Ascending aorta (tissue), 2 donors: ENCODE results near the gene CYGB. TPM values are rescaled to one million over a fixed set of nuclear protein-coding genes. Genes with fewer than 3 reads are reported as not detected.

Experiments
- DNase-seq, 2 donors: peaks; one replicate each; pipeline ENCODE4 v3.0.0-alpha.2; 2019; ENCODE audit warnings: low spot score in 2 of 2
- H3K27ac ChIP-seq, 2 donors: fragments of 200-600 bp; sonication (generic); one replicate each; pipeline ENCODE4 v1.5.1; 2016 to 2017; ENCODE audit warnings: mild to moderate bottlenecking in 1 of 2
- H3K27me3 ChIP-seq: fragments of 200-600 bp; sonication (generic); one replicate; pipeline ENCODE4 v1.5.1; 2017
- H3K36me3 ChIP-seq, 2 donors: fragments of 200-600 bp; sonication (generic); one replicate each; pipeline ENCODE4 v1.5.1; 2016
- H3K4me1 ChIP-seq, 2 donors: fragments of 200-600 bp; sonication (generic); one replicate each; pipeline ENCODE4 v1.5.1; 2016 to 2017; ENCODE audit warnings: mild to moderate bottlenecking in 1 of 2
- H3K4me3 ChIP-seq, 2 donors: fragments of 200-600 bp; sonication (generic); one replicate each; pipeline ENCODE4 v1.5.1; 2016 to 2017; ENCODE audit warnings: mild to moderate bottlenecking in 1 of 2
- H3K9me3 ChIP-seq, 2 donors: fragments of 200-600 bp; sonication (generic); one replicate each; pipeline ENCODE4 v1.5.1; 2016
- intact Hi-C: fragments of 100-400 bp; cut with DNase I; formaldehyde crosslinking; loops from one replicate; pipeline ENCODE4 v1.15.1; 2023
- total RNA-seq: library from RNA; depleted of rRNA; stranded (reverse); fragments of >200 nt; gene quantifications from one replicate; pipeline ENCODE4 v1.1.0, GENCODE V29; 2016
- TF ChIP-seq, protein P1 (sequence below), 3 experiments: fragments of 200-600 bp in 2 of 3; fragments of 450-650 bp in 1 of 3; sonication (generic) in 2 of 3; IDR thresholded peaks; one replicate each; pipeline ENCODE4 v1.5.1; 2016 to 2019; ENCODE audit warnings: antibody characterized with exemption in 3 of 3, mild to moderate bottlenecking in 1 of 3, moderate library complexity in 1 of 3

CYGB gene
- 60.7 TPM for total RNA-seq

DNA sequence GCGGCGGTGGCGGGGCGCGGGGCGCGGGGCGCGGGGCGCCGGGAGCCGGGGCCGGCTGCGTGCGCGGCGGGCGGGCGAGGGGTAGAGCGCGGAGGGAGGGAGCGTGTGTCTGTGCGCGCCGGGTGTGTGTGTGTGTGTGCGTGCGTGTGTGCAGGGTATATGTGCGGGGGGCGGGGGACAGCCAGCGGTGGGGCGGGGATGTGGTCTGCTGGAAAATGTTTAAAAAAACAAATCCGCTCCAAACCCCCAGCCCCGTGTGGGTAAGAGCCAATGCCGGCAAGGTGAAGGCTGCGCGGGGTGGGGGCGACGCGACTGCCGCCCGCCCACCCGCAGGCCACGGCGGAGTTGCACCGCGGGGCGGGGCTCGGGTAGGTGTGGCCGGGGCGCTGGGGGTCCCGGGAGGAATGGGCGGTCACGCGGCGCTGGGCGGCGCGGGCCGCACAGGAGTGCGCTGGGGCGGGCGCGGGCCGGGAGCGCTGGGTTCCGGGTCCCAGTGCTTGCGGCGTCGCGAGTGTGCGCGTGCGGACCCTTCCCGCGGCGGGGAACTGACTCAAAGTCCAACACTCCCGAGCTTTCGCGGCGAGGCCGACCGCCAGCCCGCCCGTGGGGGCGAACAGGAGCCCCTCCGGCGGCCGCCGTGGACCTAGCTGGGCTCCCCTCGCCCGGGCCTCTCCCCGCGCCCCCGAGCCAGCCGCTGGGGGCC lies at the start of gene CYGB:
CYGB (minus strand) TSS at position 132 of the 703 bp plus-strand sequence. CDS start 167 bp downstream, outside the sequence.
- Histone ChIP-seq H3K36me3 (no peaks in the 10 kb centered on the region), H3K27me3 (peaks cover 8% of the 10 kb centered on the region), H3K27ac (peak within 1 kb of the TSS in 1 of 2 donors; percentile 32), H3K9me3 (no peaks in the 10 kb centered on the region), H3K4me3 (peak within 1 kb of the TSS; percentile 44 to 62), H3K4me1 (peaks cover 14% of the 10 kb centered on the region in 2 donors)
- TF ChIP-seq, protein P1, sequence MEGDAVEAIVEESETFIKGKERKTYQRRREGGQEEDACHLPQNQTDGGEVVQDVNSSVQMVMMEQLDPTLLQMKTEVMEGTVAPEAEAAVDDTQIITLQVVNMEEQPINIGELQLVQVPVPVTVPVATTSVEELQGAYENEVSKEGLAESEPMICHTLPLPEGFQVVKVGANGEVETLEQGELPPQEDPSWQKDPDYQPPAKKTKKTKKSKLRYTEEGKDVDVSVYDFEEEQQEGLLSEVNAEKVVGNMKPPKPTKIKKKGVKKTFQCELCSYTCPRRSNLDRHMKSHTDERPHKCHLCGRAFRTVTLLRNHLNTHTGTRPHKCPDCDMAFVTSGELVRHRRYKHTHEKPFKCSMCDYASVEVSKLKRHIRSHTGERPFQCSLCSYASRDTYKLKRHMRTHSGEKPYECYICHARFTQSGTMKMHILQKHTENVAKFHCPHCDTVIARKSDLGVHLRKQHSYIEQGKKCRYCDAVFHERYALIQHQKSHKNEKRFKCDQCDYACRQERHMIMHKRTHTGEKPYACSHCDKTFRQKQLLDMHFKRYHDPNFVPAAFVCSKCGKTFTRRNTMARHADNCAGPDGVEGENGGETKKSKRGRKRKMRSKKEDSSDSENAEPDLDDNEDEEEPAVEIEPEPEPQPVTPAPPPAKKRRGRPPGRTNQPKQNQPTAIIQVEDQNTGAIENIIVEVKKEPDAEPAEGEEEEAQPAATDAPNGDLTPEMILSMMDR (IDR thresholded peaks at IDR 0.05): no peak
- no peak for DNase-seq
- intact Hi-C loops: no loop called here

DNA sequence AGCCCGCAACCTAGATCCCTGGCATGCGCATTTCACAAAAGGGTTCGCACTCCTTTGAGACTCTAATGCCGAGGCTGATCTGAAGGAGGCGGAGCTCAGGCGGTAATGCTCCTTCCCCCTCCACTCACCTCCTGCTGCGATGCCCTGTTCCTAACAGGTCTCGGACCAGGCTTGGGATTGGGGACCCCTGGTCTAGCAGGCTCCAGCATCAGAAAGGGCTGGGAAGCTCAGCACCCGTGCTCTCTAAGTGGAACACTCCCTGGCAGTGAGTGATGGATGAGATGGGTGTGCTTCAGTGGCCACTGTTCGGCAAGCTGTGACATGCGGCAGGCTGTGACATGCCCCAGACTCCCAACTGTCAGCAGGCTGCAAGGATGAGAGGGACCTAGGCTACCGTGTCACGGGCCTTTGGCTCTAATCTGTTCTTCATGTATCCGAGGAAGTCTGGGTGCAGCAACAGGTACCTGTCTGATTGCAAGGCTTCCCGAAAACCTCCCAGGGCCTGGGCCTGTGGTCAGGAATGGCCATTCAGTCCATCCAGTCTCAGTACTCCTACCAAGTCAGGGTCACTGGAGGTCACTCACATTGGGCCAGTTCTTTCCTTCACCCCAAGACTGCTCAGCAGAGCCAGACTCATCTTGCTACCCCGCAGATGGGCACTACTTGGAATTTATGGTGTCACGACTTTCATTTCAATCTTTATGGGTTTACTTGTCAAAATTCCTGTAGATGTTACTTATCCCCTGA lies 49.4 kb upstream of the CYGB start:
- no peaks in the 10 kb centered on the region for H3K36me3 ChIP-seq
- H3K27ac ChIP-seq: no peak overlapping the region
- DNase-seq: no peak
- H3K9me3 ChIP-seq: no peaks in the 10 kb centered on the region
- TF ChIP-seq, protein P1 (IDR thresholded peaks at IDR 0.05): no peak
- H3K4me3 ChIP-seq: peak overlapping the region in 1 of 2 donors; percentile 51
- no peaks in the 10 kb centered on the region for H3K27me3 ChIP-seq
- H3K4me1 ChIP-seq: peaks cover 0 to 20% of the 10 kb centered on the region in 2 donors
- intact Hi-C loops: loop anchor here (2.0 kb wide), 1 partner anchor 64 kb away; no protein-coding TSS in a partner anchor

DNA sequence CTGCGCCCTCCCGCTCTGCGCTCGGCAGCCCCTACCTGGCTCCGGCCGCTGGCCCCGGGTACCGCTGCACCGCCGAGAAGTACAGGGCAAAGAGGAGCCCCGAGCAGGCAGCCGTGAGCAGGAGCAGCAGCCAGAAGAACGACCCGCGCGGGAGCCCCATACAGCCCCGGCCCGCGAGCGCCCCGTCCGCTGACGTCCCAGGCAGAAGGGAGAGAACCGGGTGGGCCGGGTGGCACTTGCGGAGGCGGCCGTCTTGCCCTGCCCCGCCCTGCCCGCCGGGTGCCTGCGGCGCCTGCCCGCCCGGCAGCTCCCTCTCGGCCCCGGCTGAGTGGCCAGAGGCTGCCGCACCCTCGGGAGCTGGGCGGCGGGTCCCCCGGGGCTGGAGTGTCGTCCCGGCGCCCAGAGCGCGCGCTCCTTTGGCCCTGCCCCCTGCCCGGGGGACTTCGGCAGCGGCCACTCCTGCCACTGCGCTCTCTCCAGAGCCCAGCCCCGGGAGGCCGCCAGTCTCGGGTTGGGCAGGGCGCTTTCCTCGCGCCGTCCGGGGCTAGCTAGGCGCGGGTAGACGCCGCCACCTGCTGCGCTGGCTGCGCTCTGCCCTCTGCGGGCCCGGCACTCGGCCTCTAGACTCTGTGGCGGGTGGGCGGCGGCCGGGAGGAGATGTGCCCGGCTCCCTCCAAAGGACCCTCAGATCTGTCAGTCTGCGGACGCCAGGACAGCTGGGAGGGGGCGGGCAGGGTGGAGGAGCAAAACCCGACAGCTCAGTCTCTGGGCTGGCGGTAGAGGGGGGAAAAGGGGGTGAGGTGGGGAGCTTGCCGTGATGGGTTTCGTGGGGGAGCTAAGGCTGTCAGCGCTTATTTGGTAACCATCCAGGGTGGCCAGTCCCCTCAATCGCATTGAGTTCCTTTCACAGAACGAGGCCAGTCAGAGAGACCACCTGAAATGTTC lies 48.4 kb upstream of the CYGB start, which contains the start of gene ST6GALNAC2:
ST6GALNAC2 (minus strand) TSS at position 212 of the 945 bp plus-strand sequence; CDS start at position 160, 52 bp downstream.
- Histone ChIP-seq H3K27me3 (no peaks in the 10 kb centered on the region), H3K4me3 (peak within 1 kb of the TSS; percentile 51 to 67), H3K27ac (no peak within 1 kb of the TSS), H3K36me3 (no peaks in the 10 kb centered on the region), H3K4me1 (peaks cover 0 to 20% of the 10 kb centered on the region in 2 donors), H3K9me3 (no peaks in the 10 kb centered on the region)
- intact Hi-C loops: loop anchor here (2.0 kb wide), 1 partner anchor 63 kb away; no protein-coding TSS in a partner anchor
- TF ChIP-seq, protein P1 (IDR thresholded peaks at IDR 0.05): peak; percentile 24 to 41 (median 26)
- DNase-seq: peak in 1 of 2 donors; percentile 70

DNA sequence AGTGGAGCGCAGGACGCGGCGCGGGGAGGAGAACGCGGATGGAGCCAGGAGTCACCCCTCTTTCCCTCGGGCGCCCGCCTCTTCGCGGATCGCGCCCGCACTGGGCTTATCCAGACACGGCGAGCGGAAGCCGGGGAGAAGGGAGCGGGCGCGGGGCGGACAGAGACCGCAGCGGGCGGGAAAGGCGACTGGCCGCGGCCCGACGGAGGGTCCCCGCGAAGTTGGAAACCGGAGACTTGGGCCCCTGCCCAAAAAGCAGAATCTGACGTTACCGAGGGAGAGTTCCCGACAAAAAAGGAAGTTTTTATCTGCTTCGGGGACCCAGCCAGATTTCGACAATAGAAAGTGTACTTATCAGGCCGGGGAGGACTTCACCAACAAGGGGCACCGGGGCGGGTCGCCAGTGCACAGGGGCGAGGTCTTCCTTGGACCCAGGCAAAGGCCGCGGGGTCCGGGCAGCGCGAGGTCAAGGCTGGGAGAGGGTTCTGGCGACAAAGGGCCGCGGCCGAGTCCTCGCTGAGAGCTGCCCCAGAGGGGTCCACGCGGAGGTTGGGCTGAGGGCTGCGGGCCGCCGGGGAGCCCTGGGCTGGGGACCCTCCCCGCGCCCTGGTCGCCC lies 47.6 kb upstream of the CYGB start:
- H3K9me3 ChIP-seq: no peaks in the 10 kb centered on the region
- no peaks in the 10 kb centered on the region for H3K27me3 ChIP-seq
- no peak for DNase-seq
- intact Hi-C loops: no loop called here
- H3K4me1 ChIP-seq: peaks cover 0 to 20% of the 10 kb centered on the region in 2 donors
- H3K36me3 ChIP-seq: no peaks in the 10 kb centered on the region
- no peak overlapping the region for H3K27ac ChIP-seq
- TF ChIP-seq, protein P1 (IDR thresholded peaks at IDR 0.05): no peak
- peak overlapping the region; percentile 51 to 67 for H3K4me3 ChIP-seq
